Kidney (tissue), 14 donors: ENCODE data around the gene LY86. TPM values are rescaled to one million over a fixed set of nuclear protein-coding genes. Genes with fewer than 3 reads are reported as not detected.
"Not testable (repeated sequence)": the region's sequence is repeated elsewhere in the genome, so short reads cannot be mapped to it uniquely, and the experiment has no call there.

Source experiments
- DNase-seq, 5 donors: peaks; one replicate each; pipeline ENCODE4 v3.0.0-alpha.2; 2013 to 2020
- FAIRE-seq: peaks from 2 replicates; lab custom pipeline; 2012; peaks lifted over from hg19 to GRCh38; lab: Jason Lieb, UNC
- H3K27ac ChIP-seq, 2 donors: one replicate each; pipeline ENCODE4 v1.7.0; 2013; ENCODE audit warnings: low read depth in 2 of 2, low read length in 2 of 2, inconsistent platforms in 1 of 2
- H3K27me3 ChIP-seq: one replicate; pipeline ENCODE4 v1.7.1; 2013; ENCODE audit warnings: low read length, inconsistent platforms; ENCODE audit not compliant: control insufficient read depth, insufficient read depth
- H3K36me3 ChIP-seq, 3 donors: one replicate each; pipeline versions ENCODE4 v1.7.0 to v1.7.1; 2013; ENCODE audit warnings: low read length in 3 of 3, control low read depth in 1 of 3, inconsistent platforms in 1 of 3; ENCODE audit not compliant: insufficient read depth in 3 of 3, control insufficient read depth in 2 of 3
- H3K4me1 ChIP-seq, 3 donors: one replicate each; pipeline versions ENCODE4 v1.7.0 to v1.7.1; 2013; ENCODE audit warnings: low read length in 3 of 3, inconsistent platforms in 1 of 3, low read depth in 1 of 3; ENCODE audit not compliant: control insufficient read depth in 2 of 3, insufficient read depth in 2 of 3
- H3K4me3 ChIP-seq, 3 donors: one replicate each; pipeline versions ENCODE4 v1.7.0 to v1.8.1; 2013; ENCODE audit warnings: low read length in 3 of 3, control low read depth in 1 of 3, inconsistent platforms in 1 of 3
- H3K9ac ChIP-seq, 3 donors: one replicate each; pipeline versions ENCODE4 v1.7.0 to v1.7.1; 2013; ENCODE audit warnings: low read length in 3 of 3, control low read depth in 1 of 3, inconsistent platforms in 1 of 3
- H3K9me3 ChIP-seq, 3 donors: one replicate each; pipeline versions ENCODE4 v1.7.0 to v1.7.1; 2013; ENCODE audit warnings: low read length in 3 of 3, control low read depth in 1 of 3, inconsistent platforms in 1 of 3; ENCODE audit not compliant: control insufficient read depth in 2 of 3, insufficient read depth in 1 of 3
- CTCF ChIP-seq: IDR thresholded peaks from 3 replicates; pipeline ENCODE4 v1.5.1; 2012; ENCODE audit warnings: mild to moderate bottlenecking, moderate library complexity, borderline replicate concordance; ENCODE audit not compliant: insufficient read depth; ENCODE audit errors: extremely low read depth
- intact Hi-C: fragments of 100-400 bp; cut with DNase I; formaldehyde crosslinking; loops from one replicate; pipeline ENCODE4 v1.11.1; 2022
- polyA plus RNA-seq: library from polyadenylated mRNA; stranded (reverse); fragments of 350-450 nt; fragmentation: Illumina TruSeq; extraction: RNeasy Lipid Tissue Mini Kit (QIAGEN cat#74804); gene quantifications from one replicate; pipeline ENCODE4 v1.2.3, GENCODE V29; 2014; ENCODE audit warnings: low read depth, low replicate concordance; ENCODE audit not compliant: insufficient read depth
- total RNA-seq: library from RNA; stranded (reverse); fragmentation: NEBNext Ultra II Directional; extraction: Animal tissue kit (Norgen Biotek cat#: 25700); gene quantifications from one replicate; pipeline ENCODE4 v1.2.1, GENCODE V29; 2021
- donor health status: control.
- donor health status: control.
- donor health status: control.
- donor health status: control.
- donor health status: control.
- donor health status: DM: yes; HTN: yes; CAD: no.
- donor health status: Normal renal cell carcinoma (clear cell type).

Gene LY86
- total and polyA plus RNA-seq, 2 donors from 2014 or later: 4.8 to 6.1 TPM

GRCh38 chr6:6665555-6666243 is 77.2 kb downstream of the LY86 start:
- Histone ChIP-seq H3K27ac (no peak overlapping the region), H3K27me3 (no peaks in the 10 kb centered on the region), H3K4me1 (peaks cover 0 to 2% (median 0%) of the 10 kb centered on the region in 3 donors), H3K9ac (no peak overlapping the region), H3K4me3 (no peak overlapping the region), H3K36me3 (no peaks in the 10 kb centered on the region), H3K9me3 (no peaks in the 10 kb centered on the region)
- TF ChIP-seq CTCF: no peak
- FAIRE-seq (no peak), DNase-seq (no peak)
- intact Hi-C loops: no loop called here

GRCh38 chr6:6670150-6670549 is 81.6 kb downstream of the LY86 start:
- H3K4me3 ChIP-seq, H3K36me3 ChIP-seq, H3K27me3 ChIP-seq, DNase-seq, H3K27ac ChIP-seq, intact Hi-C loops, H3K9me3 ChIP-seq, H3K4me1 ChIP-seq, H3K9ac ChIP-seq, FAIRE-seq: not testable (repeated sequence)

GRCh38 chr6:6674872-6675271 is 86.4 kb downstream of the LY86 start:
- TF ChIP-seq CTCF: no peak
- no peak for FAIRE-seq
- H3K9ac ChIP-seq: no peak overlapping the region
- no peak overlapping the region for H3K4me3 ChIP-seq
- no peaks in the 10 kb centered on the region for H3K9me3 ChIP-seq
- H3K27ac ChIP-seq: no peak overlapping the region
- no peak for DNase-seq
- intact Hi-C loops: no loop called here
- H3K36me3 ChIP-seq: no peaks in the 10 kb centered on the region
- no peaks in the 10 kb centered on the region for H3K27me3 ChIP-seq
- H3K4me1 ChIP-seq: peaks cover 0 to 3% (median 2%) of the 10 kb centered on the region in 3 donors

GRCh38 chr6:6676910-6677441 is 88.5 kb downstream of the LY86 start:
- no peak overlapping the region for H3K9ac ChIP-seq
- intact Hi-C loops: no loop called here
- H3K4me3 ChIP-seq: no peak overlapping the region
- FAIRE-seq: peak; percentile 77
- no peaks in the 10 kb centered on the region for H3K36me3 ChIP-seq
- H3K4me1 ChIP-seq: peaks cover 0 to 3% (median 2%) of the 10 kb centered on the region in 3 donors
- no peaks in the 10 kb centered on the region for H3K9me3 ChIP-seq
- no peak overlapping the region for H3K27ac ChIP-seq
- H3K27me3 ChIP-seq: no peaks in the 10 kb centered on the region
- peak; percentile 99 for TF ChIP-seq CTCF
- DNase-seq: peak in 4 of 5 donors; percentile 83 to 90 (median 85)
